T-helper 2 cell treated with Interferon-gamma antibody and Interleukin-4, amounts not matched to agents 100 ng/mL and 5 ng/mL, for 36 hours (primary cell): ENCODE data around the gene TBX10. TPM values are rescaled to one million over a fixed set of nuclear protein-coding genes. Genes with fewer than 3 reads are reported as not detected.
"Not testable (repeated sequence)": the region's sequence is repeated elsewhere in the genome, so short reads cannot be mapped to it uniquely, and the experiment has no call there.

ENCODE experiments used
- intact Hi-C: fragments of 100-400 bp; cut with micrococcal nuclease; formaldehyde crosslinking; loops from one replicate; pipeline ENCODE4 v1.15.1; 2023
- total RNA-seq: library from RNA; stranded (reverse); gene quantifications from 2 replicates; pipeline ENCODE4 v1.2.3, GENCODE V29; 2022

The TBX10 gene
- total RNA-seq, 1 donor from 2014 or later = not detected

DNA sequence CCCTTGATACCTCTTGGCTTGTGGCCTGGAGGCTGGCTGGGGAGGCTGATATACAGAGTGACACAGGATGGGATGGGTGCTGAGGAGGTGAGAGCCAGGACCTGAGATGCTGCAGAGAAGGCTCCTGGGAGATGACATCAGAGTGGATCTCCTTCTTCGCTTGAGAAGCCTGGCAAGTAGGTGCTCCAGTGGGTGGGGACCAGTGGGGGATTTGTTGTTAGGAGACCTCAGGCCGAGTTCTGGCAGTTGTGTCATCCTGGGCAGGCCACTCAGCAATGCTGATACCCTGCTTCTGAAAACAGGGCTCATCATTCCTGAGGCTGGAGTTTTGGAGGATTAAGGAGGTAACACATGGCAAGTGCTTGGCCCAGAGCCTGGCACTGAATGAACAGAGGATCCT is 34.7 kb downstream of the TBX10 start:
- intact Hi-C loops = no loop called here

DNA sequence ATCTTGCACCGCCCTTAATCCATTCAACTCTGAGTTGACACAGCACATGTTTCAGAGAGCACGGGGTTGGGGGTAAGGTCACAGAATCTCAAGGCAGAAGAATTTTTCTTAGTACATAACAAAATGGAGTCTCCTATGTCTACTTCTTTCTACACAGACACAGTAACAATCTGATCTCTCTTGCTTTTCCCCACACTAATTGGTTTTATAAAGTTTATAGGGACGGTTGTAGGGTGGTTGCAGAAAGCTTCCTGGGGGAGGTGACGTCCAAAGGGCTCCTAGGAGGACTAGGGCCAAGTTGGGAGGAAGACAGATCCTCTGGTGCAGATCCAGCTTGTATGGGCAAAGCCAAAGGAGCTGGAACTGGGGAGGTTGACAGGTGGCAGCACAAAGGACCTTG is 35.4 kb downstream of the TBX10 start:
- intact Hi-C loops = not testable (repeated sequence)

DNA sequence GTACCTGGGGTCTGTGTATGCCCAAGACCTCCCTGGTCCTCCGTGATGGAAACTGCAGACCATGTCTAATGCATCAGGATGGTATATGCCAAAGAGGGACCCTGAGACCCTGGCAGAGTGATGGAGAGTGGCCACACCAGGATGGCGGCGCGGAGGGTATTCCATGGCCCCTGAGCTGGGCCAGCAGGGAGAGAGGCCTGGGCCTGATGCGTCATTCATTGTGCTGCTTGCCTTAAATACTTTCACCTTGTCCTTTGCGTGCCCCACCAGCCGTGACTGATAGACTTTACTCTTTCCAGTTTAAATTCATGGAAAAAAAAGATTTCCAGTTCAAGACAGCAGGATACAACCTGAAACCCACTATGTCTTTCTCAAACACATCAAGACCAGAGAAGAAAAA is 38.5 kb downstream of the TBX10 start:
- intact Hi-C loops = no loop called here

DNA sequence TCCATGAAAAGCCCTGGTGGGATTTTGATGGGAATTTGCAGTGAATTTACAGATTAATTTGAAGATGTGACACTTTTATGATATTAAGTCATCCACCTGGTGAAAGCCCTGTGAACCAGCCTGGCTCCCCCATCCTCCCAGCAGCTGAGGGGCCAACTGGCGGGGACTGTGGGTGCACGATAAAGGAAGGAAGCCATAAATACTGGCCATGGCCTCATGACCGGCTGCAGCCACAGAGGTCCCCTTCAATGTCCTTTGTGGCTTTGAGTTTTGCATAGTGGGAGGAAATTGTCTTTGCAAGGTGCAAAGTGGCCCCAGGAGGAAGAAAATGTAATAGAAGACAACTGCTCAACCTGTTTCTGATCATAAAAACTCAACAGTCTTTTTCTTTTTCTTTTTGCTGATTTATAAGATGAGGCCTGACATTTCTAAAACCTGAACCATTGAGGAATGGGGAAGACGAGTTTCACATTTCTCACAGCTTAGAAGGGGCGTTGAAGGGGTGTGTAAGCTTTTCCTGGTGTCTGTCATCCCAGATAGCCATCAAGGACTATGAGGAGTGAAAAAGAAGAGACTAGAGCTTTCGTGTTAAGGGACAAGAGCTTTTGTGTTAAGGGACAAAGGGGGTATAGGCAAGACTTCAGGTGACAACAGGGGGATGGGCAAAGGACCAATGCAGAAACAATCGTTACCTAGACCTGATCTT is 39.1 kb downstream of the TBX10 start:
- intact Hi-C loops = no loop called here

DNA sequence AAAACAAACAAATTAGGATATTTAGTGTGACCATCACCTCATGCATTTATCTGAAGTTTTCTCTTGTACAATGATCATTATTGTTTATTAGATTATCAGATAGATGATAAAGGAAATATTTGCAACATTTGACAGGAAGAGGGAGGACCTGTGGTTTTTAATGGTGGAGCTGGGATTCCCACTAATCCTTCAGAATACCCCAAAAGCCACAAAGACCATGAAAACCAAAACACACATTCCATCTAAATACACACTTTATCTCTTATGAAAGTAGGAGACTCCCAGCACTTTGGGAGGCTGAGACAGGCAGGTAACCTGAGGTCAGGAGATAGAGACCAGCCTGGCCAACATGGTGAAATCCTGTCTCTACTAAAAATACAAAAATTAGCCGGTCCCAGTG is 40.4 kb downstream of the TBX10 start:
- intact Hi-C loops = no loop called here

DNA sequence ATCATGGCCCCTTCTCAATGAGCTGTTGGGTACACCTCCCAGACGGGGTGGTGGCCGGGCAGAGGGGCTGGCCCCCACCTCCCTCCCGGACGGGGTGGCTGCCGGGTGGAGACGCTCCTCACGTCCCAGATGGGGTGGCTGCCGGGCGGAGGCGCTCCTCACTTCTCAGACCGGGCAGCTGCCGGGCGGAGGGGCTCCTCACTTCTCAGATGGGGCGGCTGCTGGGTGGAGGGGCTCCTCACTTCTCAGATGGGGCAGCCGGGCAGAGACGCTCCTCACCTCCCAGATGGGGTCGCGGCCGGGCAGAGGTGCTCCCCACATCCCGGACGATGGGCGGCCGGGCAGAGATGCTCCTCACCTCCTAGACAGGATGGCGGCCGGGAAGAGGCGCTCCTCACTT is 41.6 kb downstream of the TBX10 start:
- intact Hi-C loops = not testable (repeated sequence)

DNA sequence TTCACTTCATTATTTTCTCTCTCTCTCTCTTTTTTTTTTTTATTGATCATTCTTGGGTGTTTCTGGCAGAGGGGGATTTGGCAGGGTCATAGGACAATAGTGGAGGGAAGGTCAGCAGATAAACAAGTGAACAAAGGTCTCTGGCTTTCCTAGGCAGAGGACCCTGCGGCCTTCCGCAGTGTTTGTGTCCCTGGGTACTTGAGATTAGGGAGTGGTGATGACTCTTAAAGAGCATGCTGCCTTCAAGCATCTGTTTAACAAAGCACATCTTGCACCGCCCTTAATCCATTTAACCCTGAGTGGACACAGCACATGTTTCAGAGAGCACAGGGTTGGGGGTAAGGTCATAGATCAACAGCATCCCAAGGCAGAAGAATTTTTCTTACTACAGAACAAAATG is 42.1 kb downstream of the TBX10 start:
- intact Hi-C loops = not testable (repeated sequence)

DNA sequence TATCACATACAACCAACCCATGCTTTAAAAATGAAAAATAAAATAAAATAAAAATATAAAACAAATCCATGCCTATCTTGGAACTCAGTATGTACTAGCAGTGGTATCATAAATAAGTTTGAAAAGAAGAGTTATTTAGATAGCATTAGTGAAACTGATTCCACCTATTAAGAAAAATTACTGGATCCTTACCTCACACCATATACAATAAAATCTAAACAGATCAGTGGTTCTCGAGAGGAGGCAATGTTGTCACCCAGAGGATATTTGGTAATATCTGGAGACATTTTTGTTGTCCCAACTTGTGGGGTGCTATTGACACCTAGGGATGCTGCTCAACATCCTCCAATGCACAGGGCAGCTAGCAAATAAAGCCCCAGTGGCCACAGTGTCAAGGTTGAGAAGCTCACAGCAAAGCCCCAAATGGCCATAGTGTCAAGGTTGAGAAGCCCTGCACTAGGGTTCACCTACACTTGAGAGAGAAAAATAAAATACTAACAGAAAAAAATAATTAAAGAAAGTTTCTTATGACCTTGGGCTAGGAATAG is 42.7 kb downstream of the TBX10 start:
- intact Hi-C loops = no loop called here

DNA sequence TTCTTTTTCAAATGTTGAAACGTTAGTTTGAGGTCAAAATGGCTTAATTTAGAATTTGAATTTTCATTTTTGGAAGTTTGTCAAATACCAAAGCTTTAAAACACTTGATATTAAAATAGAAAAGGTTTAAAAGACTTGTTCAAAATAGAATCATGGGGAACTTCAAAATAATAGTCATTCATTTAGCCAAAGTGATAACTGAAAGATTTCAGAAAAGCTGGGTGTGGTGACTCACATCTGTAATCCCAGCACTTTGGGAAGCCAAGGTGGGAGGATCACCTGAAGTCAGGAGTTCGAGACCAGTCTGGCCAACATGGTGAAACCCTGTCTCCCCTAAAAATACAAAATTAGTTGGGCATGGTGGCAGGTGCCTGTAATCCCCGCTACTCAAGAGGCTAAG is 45.1 kb downstream of the TBX10 start:
- intact Hi-C loops = no loop called here

DNA sequence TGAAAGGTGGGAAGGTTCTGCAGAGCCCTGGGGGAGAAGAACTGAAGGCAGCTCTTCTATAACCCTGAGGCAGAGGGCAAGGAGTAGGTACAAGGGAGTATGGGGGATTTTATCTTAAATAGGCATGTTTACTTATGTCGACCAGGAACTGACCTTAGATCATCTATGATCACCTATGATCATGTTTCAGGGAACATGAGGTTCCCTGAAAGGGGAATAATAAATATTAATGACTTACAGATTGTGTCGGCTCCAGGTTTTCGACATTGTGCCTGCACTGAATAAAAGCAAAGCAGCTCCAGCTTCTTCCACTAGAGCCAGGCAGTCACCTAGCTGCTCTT is 46.0 kb downstream of the TBX10 start:
- intact Hi-C loops = no loop called here

DNA sequence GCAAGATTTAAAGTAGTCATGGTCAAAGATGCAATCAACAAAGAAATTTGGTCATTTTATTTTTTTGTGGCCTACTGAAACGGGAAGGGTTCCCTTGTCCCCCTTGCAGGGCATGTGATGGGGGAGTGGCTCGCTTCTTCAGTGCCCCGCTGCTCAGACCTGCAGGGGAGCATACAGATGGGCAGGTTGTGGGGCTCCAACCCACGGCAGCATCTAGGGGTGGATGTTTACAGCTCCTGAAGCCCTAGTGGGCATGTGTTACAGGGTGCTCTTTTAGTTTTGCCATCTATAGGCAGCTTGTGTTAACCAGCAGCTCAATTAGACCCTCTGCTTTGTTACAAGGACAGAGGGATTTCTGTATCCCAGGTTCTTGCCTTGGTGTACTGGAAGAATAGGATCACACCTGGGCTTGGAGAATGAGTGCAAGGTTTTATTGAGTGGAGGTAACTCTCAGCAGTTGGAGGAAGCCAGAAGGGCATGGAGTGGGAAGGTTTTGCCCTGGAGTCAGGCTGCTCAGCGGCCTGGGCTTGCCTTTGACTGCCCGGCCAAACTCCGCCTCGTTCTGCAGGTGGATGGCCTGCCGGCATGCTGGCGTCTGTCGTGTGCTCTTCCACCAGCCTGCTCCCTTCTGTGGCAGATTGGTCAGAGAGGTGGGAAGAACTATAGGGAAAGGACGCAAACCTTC is 46.5 kb downstream of the TBX10 start:
- intact Hi-C loops = no loop called here

DNA sequence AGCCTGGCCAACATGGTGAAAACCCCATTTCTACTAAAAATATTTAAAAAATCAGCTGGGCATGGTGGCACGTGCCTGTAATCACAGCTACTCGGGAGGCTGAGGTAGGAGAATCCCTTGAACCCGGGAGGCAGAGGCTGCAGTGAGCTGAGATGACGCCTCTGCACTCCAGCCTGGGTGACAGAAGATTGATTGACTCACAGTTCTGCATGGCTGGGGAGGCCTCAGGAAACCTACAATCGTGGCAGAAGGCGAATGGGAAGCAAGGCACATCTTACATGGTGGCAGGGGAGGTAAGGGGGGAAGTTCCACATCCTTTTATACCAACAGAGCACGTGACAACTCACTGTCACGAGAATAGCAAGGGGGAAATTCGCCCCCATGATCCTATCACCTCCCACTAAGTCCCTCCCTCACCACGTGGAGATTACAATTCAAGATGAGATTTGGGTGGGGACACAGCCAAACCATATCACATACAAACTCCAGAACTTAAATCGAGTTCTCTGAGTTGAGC is 50.6 kb downstream of the TBX10 start:
- intact Hi-C loops = not testable (repeated sequence)

DNA sequence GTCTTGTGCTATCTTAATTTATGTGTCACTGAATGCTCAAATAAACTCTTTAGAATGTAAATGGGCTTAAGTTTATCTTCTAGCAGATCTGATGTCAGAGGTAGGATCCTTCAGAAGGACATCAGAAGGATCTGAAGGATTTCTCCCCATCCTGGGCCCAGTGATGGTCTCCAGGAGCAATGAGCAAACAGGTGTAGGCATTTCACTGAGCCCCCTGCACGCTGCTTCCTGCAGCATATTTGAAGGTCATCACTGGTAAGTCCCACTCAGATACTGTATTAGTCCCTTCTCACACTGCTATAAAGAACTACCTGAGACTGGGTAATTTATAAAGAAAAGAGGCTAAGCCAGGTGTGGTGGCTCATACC is 51.4 kb downstream of the TBX10 start:
- intact Hi-C loops = no loop called here

DNA sequence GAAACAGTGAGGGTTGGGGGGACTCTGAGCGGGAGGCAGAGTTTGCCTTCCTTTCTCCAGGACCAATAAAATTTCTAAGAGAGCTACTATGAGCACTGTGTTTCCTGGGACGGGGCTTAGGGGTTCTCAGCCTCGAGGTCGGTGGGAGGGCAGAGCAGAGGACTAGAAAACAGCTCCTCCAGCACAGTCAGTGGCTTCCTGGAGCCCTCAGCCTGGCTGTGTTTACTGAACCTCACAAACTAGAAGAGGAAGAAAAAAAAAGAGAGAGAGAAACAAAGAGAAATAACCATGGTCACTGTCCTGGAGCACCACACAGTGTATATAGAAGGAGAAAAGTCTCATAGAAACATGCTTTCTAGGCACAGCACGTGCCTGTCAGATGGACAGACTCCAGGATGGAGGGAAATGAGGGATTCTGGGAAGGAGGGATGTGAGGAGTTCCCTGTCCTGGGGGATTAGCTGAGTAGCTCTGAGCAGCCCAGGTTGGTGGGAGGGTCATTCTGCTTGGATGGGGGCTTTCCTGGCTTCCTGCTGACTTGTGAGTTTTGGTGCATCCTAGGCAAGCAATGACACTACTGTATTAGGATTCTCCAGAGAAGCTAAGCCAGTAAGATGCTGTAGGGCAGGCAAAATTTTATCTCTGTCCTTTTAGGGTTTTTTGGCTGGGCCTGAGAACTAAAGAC is 52.9 kb downstream of the TBX10 start:
- intact Hi-C loops = no loop called here

DNA sequence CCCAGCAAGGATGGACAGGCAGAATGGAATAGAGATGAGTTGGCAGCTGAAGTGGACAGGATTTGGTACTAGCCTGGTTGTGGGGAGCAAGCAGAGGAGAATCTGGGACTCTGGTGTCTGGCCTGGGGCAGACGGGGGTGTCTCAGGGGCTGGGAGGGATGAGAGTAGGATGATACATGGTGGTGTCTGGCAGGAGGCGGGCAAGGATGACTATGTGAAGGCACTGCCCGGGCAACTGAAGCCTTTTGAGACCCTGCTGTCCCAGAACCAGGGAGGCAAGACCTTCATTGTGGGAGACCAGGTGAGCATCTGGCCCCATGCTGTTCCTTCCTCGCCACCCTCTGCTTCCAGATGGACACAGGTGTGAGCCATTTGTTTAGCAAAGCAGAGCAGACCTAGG is 53.7 kb downstream of the TBX10 start:
- intact Hi-C loops = no loop called here

DNA sequence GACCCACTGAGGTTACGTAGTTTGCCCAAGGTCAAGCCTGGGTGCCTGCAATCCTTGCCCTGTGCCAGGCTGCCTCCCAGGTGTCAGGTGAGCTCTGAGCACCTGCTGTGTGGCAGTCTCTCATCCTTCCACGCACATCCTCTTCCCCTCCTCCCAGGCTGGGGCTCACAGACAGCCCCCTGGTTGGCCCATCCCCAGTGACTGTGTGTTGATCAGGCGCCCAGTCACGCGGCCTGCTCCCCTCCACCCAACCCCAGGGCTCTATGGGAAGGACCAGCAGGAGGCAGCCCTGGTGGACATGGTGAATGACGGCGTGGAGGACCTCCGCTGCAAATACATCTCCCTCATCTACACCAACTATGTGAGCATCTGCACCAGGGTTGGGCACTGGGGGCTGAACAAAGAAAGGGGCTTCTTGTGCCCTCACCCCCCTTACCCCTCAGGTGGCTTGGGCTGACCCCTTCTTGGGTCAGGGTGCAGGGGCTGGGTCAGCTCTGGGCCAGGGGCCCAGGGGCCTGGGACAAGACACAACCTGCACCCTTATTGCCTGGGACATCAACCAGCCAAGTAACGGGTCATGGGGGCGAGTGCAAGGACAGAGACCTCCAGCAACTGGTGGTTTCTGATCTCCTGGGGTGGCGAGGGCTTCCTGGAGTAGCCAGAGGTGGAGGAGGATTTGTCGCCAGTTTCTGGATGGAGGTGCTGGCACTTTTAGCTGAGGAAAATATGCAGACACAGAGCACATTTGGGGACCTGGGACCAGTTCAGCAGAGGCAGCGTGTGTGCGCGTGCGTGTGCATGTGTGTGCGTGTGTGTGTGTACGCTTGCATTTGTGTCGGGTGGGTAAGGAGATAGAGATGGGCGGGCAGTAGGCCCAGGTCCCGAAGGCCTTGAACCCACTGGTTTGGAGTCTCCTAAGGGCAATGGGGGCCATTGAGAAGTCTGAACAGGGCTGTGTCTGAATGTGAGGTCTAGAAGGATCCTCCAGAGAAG is 54.4 kb downstream of the TBX10 start:
- intact Hi-C loops = no loop called here

DNA sequence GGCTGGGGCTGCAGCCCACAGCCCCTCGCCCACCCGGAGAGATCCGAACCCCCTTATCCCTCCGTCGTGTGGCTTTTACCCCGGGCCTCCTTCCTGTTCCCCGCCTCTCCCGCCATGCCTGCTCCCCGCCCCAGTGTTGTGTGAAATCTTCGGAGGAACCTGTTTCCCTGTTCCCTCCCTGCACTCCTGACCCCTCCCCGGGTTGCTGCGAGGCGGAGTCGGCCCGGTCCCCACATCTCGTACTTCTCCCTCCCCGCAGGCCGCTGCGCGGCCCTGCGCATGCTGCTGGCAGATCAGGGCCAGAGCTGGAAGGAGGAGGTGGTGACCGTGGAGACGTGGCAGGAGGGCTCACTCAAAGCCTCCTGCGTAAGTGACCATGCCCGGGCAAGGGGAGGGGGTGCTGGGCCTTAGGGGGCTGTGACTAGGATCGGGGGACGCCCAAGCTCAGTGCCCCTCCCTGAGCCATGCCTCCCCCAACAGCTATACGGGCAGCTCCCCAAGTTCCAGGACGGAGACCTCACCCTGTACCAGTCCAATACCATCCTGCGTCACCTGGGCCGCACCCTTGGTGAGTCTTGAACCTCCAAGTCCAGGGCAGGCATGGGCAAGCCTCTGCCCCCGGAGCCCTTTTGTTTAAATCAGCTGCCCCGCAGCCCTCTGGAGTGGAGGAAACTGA is 55.2 kb downstream of the TBX10 start:
- intact Hi-C loops = no loop called here

DNA sequence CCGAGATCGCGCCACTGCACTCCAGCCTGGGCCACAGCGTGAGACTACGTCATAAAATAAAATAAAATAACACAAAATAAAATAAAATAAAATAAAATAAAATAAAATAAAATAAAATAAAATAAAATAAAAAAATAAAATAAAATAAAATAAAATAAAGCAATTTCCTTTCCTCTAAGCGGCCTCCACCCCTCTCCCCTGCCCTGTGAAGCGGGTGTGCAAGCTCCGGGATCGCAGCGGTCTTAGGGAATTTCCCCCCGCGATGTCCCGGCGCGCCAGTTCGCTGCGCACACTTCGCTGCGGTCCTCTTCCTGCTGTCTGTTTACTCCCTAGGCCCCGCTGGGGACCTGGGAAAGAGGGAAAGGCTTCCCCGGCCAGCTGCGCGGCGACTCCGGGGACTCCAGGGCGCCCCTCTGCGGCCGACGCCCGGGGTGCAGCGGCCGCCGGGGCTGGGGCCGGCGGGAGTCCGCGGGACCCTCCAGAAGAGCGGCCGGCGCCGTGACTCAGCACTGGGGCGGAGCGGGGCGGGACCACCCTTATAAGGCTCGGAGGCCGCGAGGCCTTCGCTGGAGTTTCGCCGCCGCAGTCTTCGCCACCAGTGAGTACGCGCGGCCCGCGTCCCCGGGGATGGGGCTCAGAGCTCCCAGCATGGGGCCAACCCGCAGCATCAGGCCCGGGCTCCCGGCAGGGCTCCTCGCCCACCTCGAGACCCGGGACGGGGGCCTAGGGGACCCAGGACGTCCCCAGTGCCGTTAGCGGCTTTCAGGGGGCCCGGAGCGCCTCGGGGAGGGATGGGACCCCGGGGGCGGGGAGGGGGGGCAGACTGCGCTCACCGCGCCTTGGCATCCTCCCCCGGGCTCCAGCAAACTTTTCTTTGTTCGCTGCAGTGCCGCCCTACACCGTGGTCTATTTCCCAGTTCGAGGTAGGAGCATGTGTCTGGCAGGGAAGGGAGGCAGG is 56.0 kb downstream of the TBX10 start, which contains the start of gene GSTP1:
Gene GSTP1, plus strand, starts transcription at position 566 of the 958 bp plus-strand sequence. Its CDS starts 32 bp downstream, at position 598.
- intact Hi-C loops = no loop called here

DNA sequence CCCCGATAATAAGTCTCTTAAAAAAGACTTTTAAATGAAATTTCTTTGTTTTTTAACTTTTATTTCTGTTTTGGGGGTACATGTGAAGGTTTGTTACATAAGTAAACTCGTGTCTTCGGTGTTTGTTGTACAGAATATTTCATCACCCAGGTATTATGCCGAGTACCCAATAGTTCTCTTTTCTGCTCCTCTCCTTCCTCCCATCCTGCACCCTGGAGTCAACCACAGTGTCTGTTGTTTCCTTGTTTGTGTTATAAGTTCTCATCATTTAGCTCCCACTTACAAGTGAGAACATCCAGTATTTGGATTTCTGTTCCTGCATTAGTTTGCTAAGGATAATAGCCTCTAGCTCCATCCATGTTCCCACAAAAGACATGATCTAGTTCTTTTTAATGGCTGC is 57.6 kb downstream of the TBX10 start:
- intact Hi-C loops = no loop called here
